HepG2 (cell line): Measurements from ENCODE around the gene HCK. TPM values are rescaled to one million over a fixed set of nuclear protein-coding genes. Genes with fewer than 3 reads are reported as not detected.

Experiments
- HDAC6 ChIP-seq: fragments of 200-600 bp; sonication (generic); IDR thresholded peaks from 2 replicates; pipeline ENCODE4 v1.7.0; 2017; ENCODE audit warnings: mild to moderate bottlenecking, antibody characterized with exemption, low read length, low read depth
- HHEX ChIP-seq: IDR thresholded peaks from 2 replicates; pipeline ENCODE4 v1.6.1; 2016; ENCODE audit warnings: control low read depth
- JDP2 ChIP-seq: sonication (generic); formaldehyde crosslinking; IDR thresholded peaks from 2 replicates; pipeline ENCODE4 v1.8.1; 2022; ENCODE audit warnings: missing genetic modification reagents, borderline replicate concordance
- KDM1A ChIP-seq: IDR thresholded peaks from 2 replicates; pipeline ENCODE4 v1.6.1; 2016; ENCODE audit warnings: missing compliant biosample characterization
- MTF2 ChIP-seq: sonication (generic); formaldehyde crosslinking; IDR thresholded peaks from 2 replicates; pipeline ENCODE4 v1.5.0; 2020; ENCODE audit warnings: missing genetic modification reagents, borderline replicate concordance
- NR2F6 ChIP-seq, 2 experiments: IDR thresholded peaks; 2 replicates each; pipeline ENCODE4 v1.6.1; 2016; ENCODE audit warnings: antibody characterized with exemption in 1 of 2, mild to moderate bottlenecking in 1 of 2
- PAF1 ChIP-seq: IDR thresholded peaks from 2 replicates; pipeline ENCODE4 v1.6.1; 2016; ENCODE audit warnings: missing genetic modification reagents, missing compliant biosample characterization
- PAXIP1 ChIP-seq: sonication (generic); formaldehyde crosslinking; conservative IDR thresholded peaks from 2 replicates; pipeline ENCODE4 v1.4.0; 2020; ENCODE audit warnings: mild to moderate bottlenecking, missing genetic modification reagents, moderate library complexity
- REL ChIP-seq: sonication (generic); formaldehyde crosslinking; conservative IDR thresholded peaks from 2 replicates; pipeline ENCODE4 v1.8.0; 2022; ENCODE audit warnings: mild to moderate bottlenecking, missing genetic modification reagents, moderate library complexity
- REST ChIP-seq, 2 experiments: IDR thresholded peaks; 2 replicates each; pipeline ENCODE4 v1.6.1; 2011 to 2012; ENCODE audit warnings: low read length in 2 of 2, borderline replicate concordance in 1 of 2, low read depth in 1 of 2, mild to moderate bottlenecking in 1 of 2, moderate library complexity in 1 of 2
- RFXAP ChIP-seq: sonication (generic); formaldehyde crosslinking; IDR thresholded peaks from 2 replicates; pipeline ENCODE4 v1.4.0; 2020; ENCODE audit warnings: missing genetic modification reagents, borderline replicate concordance
- SMC3 ChIP-seq: IDR thresholded peaks from 2 replicates; pipeline ENCODE4 v1.6.1; 2011; ENCODE audit warnings: low read length, improper control_type of control experiment
- TBX3 ChIP-seq: fragments of 450-650 bp; IDR thresholded peaks from 2 replicates; pipeline ENCODE4 v1.6.1; 2017; ENCODE audit warnings: antibody characterized with exemption, mild to moderate bottlenecking, inconsistent platforms, borderline replicate concordance
- ZBTB34 ChIP-seq: sonication (generic); formaldehyde crosslinking; IDR thresholded peaks from 2 replicates; pipeline ENCODE4 v1.8.0; 2022; ENCODE audit warnings: mild to moderate bottlenecking, missing genetic modification reagents
- ZFY ChIP-seq: sonication (generic); formaldehyde crosslinking; IDR thresholded peaks from 2 replicates; pipeline ENCODE4 v1.4.0; 2020; ENCODE audit warnings: missing genetic modification reagents
- ZIK1 ChIP-seq: sonication (generic); formaldehyde crosslinking; IDR thresholded peaks from 2 replicates; pipeline ENCODE4 v1.5.0; 2020; ENCODE audit warnings: mild to moderate bottlenecking, low read depth, missing genetic modification reagents, borderline replicate concordance
- ZNF253 ChIP-seq: sonication (generic); formaldehyde crosslinking; IDR thresholded peaks from 2 replicates; pipeline ENCODE4 v1.8.0; 2022; ENCODE audit warnings: mild to moderate bottlenecking, missing genetic modification reagents, borderline replicate concordance
- ZNF280B ChIP-seq: sonication (generic); formaldehyde crosslinking; IDR thresholded peaks from 2 replicates; pipeline ENCODE4 v1.5.0; 2020; ENCODE audit warnings: missing genetic modification reagents, mild to moderate bottlenecking, borderline replicate concordance
- ZNF619 ChIP-seq: sonication (generic); formaldehyde crosslinking; IDR thresholded peaks from 2 replicates; pipeline ENCODE4 v1.4.0; 2020; ENCODE audit warnings: mild to moderate bottlenecking, missing genetic modification reagents
- ZNF652 ChIP-seq: IDR thresholded peaks from 2 replicates; pipeline ENCODE4 v1.6.1; 2016; ENCODE audit warnings: low read depth, borderline replicate concordance
- ZNF674 ChIP-seq: sonication (generic); formaldehyde crosslinking; IDR thresholded peaks from 2 replicates; pipeline ENCODE4 v1.5.0; 2020; ENCODE audit warnings: low read depth, mild to moderate bottlenecking, missing genetic modification reagents
- polyA plus RNA-seq, 8 experiments: library from polyadenylated mRNA; depleted of rRNA in 3 of 8; stranded (reverse) in 7 of 8; unstranded in 1 of 8; fragments of >200 nt; fragmentation: Illumina TruSeq in 4 of 8; extraction: Trizol in 4 of 8; gene quantifications; 2 replicates each; pipeline versions ENCODE4 v1.2.1 to v1.2.3, GENCODE V29; 2011 to 2016; ENCODE audit warnings: low read depth in 4 of 8, missing spikeins in 1 of 8, mixed read lengths in 1 of 8; ENCODE audit not compliant: insufficient read depth in 1 of 8
- total RNA-seq, 5 experiments: library from RNA; depleted of rRNA; stranded (reverse); fragments of >200 nt; fragmentation: Illumina TruSeq; extraction: Trizol; gene quantifications; 2 replicates each; pipeline ENCODE4 v1.2.3, GENCODE V29; 2016; ENCODE audit warnings: low read depth in 1 of 5

HCK gene
- total and polyA plus RNA-seq, 2 of the 13 experiments (the other 11 are each of a cell fraction or from before 2014, with no cell fraction given), result 0.04 TPM; not detected in 1

- TF ChIP-seq PAXIP1 (CRISPR knock-in tag) (peak; percentile 33), ZNF619 (CRISPR knock-in tag) (no peak), KDM1A (no peak), RFXAP (no peak), ZNF253 (CRISPR knock-in tag) (no peak), ZBTB34 (CRISPR knock-in tag) (no peak), HHEX (CRISPR knock-in tag) (peak; percentile 22; the same call in 1 of the 2 replicates), ZNF280B (CRISPR knock-in tag) (no peak), ZIK1 (no peak), ZNF674 (CRISPR knock-in tag) (no peak), ZFY (no peak), REST (IDR thresholded peaks at IDR 0.05; ENCODE audit: borderline replicate concordance in 1 of 2, low read depth in 1 of 2, low read length in 2 of 2) (no peak), MTF2 (CRISPR knock-in tag) (no peak), REL (CRISPR knock-in tag) (no peak), TBX3 (no peak), NR2F6 (IDR thresholded peaks at IDR 0.05) (peak; percentile 46; the same call in 1 of the 2 replicates), NR2F6 (CRISPR knock-in tag; IDR thresholded peaks at IDR 0.05) (peak; percentile 48; the same call in 1 of the 2 replicates), HDAC6 (no peak), SMC3 (no peak), ZNF652 (no peak), PAF1 (CRISPR knock-in tag) (0 out of 2 replicates have a peak, but pooled peaks have one; percentile 19), JDP2 (CRISPR knock-in tag) (no peak)
These were observed 59.2 kb downstream of the HCK start (continued) for GRCh38 chr20:32111156-32111686.
